HUES48 (cell line): ENCODE results near the gene KIRREL1.

Experiments used
- H3K27ac ChIP-seq: one replicate; pipeline ENCODE4 v1.7.0; 2013; ENCODE audit warnings: low read depth, low read length, inconsistent platforms
- H3K27me3 ChIP-seq: 2 replicates; pipeline ENCODE4 v1.6.1; 2013; ENCODE audit warnings: mild to moderate bottlenecking, low read length; ENCODE audit not compliant: control insufficient read depth, insufficient read depth
- H3K36me3 ChIP-seq: 2 replicates; pipeline ENCODE4 v1.6.1; 2013; ENCODE audit warnings: low read length; ENCODE audit not compliant: control insufficient read depth, insufficient read depth
- H3K4me1 ChIP-seq: 2 replicates; pipeline ENCODE4 v1.6.1; 2013; ENCODE audit warnings: mild to moderate bottlenecking, low read length; ENCODE audit not compliant: control insufficient read depth, insufficient read depth
- H3K4me3 ChIP-seq: 2 replicates; pipeline ENCODE4 v1.5.1; 2013; ENCODE audit warnings: mild to moderate bottlenecking, low read depth, low read length
- H3K9ac ChIP-seq: 2 replicates; pipeline ENCODE4 v1.6.1; 2013; ENCODE audit warnings: mild to moderate bottlenecking, low read depth, low read length, moderate library complexity
- H3K9me3 ChIP-seq: 2 replicates; pipeline ENCODE4 v1.6.1; 2013; ENCODE audit warnings: low read length; ENCODE audit not compliant: control insufficient read depth, insufficient read depth

Gene KIRREL1

GRCh38 chr1:158105352-158106095 lies 112.1 kb downstream of the KIRREL1 start:
- Histone ChIP-seq H3K4me3 (peak overlapping the region; percentile 5; the same call in 1 of the 2 replicates), H3K9me3 (0 out of 2 replicates have a peak, but pooled peaks cover 2% of the 10 kb centered on the region), H3K4me1 (peaks cover 69% of the 10 kb centered on the region), H3K27me3 (no peaks in the 10 kb centered on the region), H3K27ac (peak overlapping the region; percentile 78), H3K9ac (no peak overlapping the region), H3K36me3 (no peaks in the 10 kb centered on the region)

GRCh38 chr1:158107916-158108315 lies 114.5 kb downstream of the KIRREL1 start:
- Histone ChIP-seq H3K27me3 (peaks cover 18% of the 10 kb centered on the region), H3K4me1 (peaks cover 54% of the 10 kb centered on the region), H3K9me3 (0 out of 2 replicates have a peak, but pooled peaks cover 2% of the 10 kb centered on the region), H3K4me3 (no peak overlapping the region), H3K27ac (no peak overlapping the region), H3K9ac (no peak overlapping the region), H3K36me3 (no peaks in the 10 kb centered on the region)

- Histone ChIP-seq H3K4me3 (peak overlapping the region; percentile 68), H3K36me3 (no peaks in the 10 kb centered on the region), H3K9me3 (0 out of 2 replicates have a peak, but pooled peaks cover 2% of the 10 kb centered on the region), H3K4me1 (peaks cover 20% of the 10 kb centered on the region), H3K27ac (peak overlapping the region; percentile 75), H3K27me3 (peaks cover 37% of the 10 kb centered on the region), H3K9ac (peak overlapping the region; percentile 16; the same call in 1 of the 2 replicates)
These were observed 119.7 kb downstream of the KIRREL1 start for GRCh38 chr1:158112994-158113758.

- Histone ChIP-seq H3K36me3 (no peaks in the 10 kb centered on the region), H3K4me3 (peak overlapping the region; percentile 68), H3K9ac (0 out of 2 replicates have a peak overlapping the region, but pooled peaks have one; percentile 16), H3K27me3 (peaks cover 37% of the 10 kb centered on the region), H3K9me3 (0 out of 2 replicates have a peak, but pooled peaks cover 2% of the 10 kb centered on the region), H3K4me1 (peaks cover 25% of the 10 kb centered on the region), H3K27ac (no peak overlapping the region)
These were observed 120.3 kb downstream of the KIRREL1 start for GRCh38 chr1:158113759-158114127.

- H3K36me3 ChIP-seq, result no peaks in the 10 kb centered on the region
- H3K27ac ChIP-seq, result no peak overlapping the region
- no peak overlapping the region for H3K4me3 ChIP-seq
- H3K27me3 ChIP-seq, result peaks cover 37% of the 10 kb centered on the region
- no peak overlapping the region for H3K9ac ChIP-seq
- H3K9me3 ChIP-seq, result no peaks in the 10 kb centered on the region
- H3K4me1 ChIP-seq, result peaks cover 30% of the 10 kb centered on the region
These were observed 121.7 kb downstream of the KIRREL1 start for GRCh38 chr1:158115126-158115525.

GRCh38 chr1:158116311-158117167 lies 123.1 kb downstream of the KIRREL1 start:
- Histone ChIP-seq H3K4me1 (peaks cover 30% of the 10 kb centered on the region), H3K27ac (no peak overlapping the region), H3K4me3 (no peak overlapping the region), H3K36me3 (no peaks in the 10 kb centered on the region), H3K9me3 (no peaks in the 10 kb centered on the region), H3K9ac (no peak overlapping the region), H3K27me3 (peaks cover 33% of the 10 kb centered on the region)

GRCh38 chr1:158117854-158118704 lies 124.6 kb downstream of the KIRREL1 start:
- Histone ChIP-seq H3K4me3 (no peak overlapping the region), H3K27ac (peak overlapping the region; percentile 24), H3K9me3 (no peaks in the 10 kb centered on the region), H3K36me3 (no peaks in the 10 kb centered on the region), H3K27me3 (peaks cover 18% of the 10 kb centered on the region), H3K9ac (no peak overlapping the region; the same call in 1 of the 2 replicates), H3K4me1 (peaks cover 21% of the 10 kb centered on the region)

- peaks cover 13% of the 10 kb centered on the region for H3K27me3 ChIP-seq
- H3K4me3 ChIP-seq, result no peak overlapping the region
- H3K36me3 ChIP-seq, result no peaks in the 10 kb centered on the region
- no peaks in the 10 kb centered on the region for H3K9me3 ChIP-seq
- no peak overlapping the region for H3K27ac ChIP-seq
- H3K4me1 ChIP-seq, result peaks cover 21% of the 10 kb centered on the region
- H3K9ac ChIP-seq, result no peak overlapping the region
These were observed 125.4 kb downstream of the KIRREL1 start for GRCh38 chr1:158118713-158119402.

- H3K27me3 ChIP-seq, result peaks cover 6% of the 10 kb centered on the region; the same call in 1 of the 2 replicates
These were observed 126.7 kb downstream of the KIRREL1 start for GRCh38 chr1:158119976-158120653.

More at GRCh38 chr1:158119976-158120653, 126.7 kb downstream of the KIRREL1 start:
- Histone ChIP-seq H3K36me3 (no peaks in the 10 kb centered on the region), H3K27ac (no peak overlapping the region), H3K9me3 (no peaks in the 10 kb centered on the region), H3K4me1 (peaks cover 28% of the 10 kb centered on the region), H3K4me3 (no peak overlapping the region), H3K9ac (no peak overlapping the region)
